NB4 (cell line): ENCODE data around the gene GLRX.

Experiments used
- MYC ChIP-seq: IDR thresholded peaks from 2 replicates; pipeline ENCODE4 v1.6.1; 2011; ENCODE audit warnings: low read depth, low read length
- POLR2A ChIP-seq: IDR thresholded peaks from 2 replicates; pipeline ENCODE4 v1.6.1; 2011; ENCODE audit warnings: mild to moderate bottlenecking; ENCODE audit not compliant: insufficient read length; ENCODE audit errors: extremely low read depth
- TF ChIP-seq, protein P1 (sequence below): IDR thresholded peaks from one replicate; pipeline ENCODE4 v1.5.1; 2012; ENCODE audit warnings: low read depth, low read length
- TF ChIP-seq, protein P2 (sequence below): IDR thresholded peaks from 2 replicates; pipeline ENCODE4 v1.6.1; 2011; ENCODE audit warnings: low read depth, low read length

DNA sequence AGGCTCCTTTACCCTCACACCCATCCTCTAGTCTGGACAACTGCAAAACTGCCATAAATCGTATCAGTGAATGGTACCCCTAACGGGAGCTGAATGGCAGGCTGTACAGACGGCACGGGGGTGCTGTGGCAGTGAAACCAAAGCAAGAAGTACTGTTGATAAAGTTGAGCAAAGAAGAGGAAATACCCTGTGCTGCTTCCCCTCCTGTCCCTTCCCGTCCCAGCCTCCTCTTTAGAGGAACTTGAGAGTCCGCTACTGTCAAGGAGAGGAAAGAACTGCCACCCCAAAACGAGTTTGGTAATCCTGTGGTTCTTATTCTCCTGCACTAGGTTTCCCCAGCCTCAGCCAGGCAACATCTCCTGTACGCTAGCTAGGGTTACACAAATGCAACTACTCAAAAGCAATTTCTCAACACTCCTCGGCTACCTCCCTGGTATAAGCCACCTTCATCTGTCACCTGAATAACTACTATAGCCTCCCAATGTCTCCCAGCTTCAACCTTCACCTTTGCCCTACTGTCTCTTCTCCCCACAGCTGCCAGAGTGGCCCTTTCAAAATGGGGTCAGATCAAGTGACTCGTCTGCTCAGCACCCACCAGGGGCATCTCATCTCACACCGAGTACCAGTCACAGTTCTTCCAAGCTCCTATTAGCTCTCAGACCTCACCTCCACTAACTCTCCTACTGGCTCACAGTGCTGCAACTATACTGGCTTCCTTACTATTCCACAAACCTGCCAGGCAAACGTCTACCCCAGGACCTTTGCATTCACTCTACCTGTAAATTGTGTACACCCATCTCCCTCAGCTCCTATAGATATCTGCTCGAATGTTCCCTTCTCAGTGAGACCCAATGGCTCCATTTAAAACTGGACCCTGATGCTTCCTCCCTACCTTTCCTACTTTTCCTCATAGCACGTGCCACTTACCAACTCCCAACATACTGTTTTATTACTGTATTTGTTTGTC lies 4.1 kb downstream of the GLRX start:
- TF ChIP-seq, protein P1, sequence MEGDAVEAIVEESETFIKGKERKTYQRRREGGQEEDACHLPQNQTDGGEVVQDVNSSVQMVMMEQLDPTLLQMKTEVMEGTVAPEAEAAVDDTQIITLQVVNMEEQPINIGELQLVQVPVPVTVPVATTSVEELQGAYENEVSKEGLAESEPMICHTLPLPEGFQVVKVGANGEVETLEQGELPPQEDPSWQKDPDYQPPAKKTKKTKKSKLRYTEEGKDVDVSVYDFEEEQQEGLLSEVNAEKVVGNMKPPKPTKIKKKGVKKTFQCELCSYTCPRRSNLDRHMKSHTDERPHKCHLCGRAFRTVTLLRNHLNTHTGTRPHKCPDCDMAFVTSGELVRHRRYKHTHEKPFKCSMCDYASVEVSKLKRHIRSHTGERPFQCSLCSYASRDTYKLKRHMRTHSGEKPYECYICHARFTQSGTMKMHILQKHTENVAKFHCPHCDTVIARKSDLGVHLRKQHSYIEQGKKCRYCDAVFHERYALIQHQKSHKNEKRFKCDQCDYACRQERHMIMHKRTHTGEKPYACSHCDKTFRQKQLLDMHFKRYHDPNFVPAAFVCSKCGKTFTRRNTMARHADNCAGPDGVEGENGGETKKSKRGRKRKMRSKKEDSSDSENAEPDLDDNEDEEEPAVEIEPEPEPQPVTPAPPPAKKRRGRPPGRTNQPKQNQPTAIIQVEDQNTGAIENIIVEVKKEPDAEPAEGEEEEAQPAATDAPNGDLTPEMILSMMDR: no peak
- no peak for TF ChIP-seq POLR2A
- TF ChIP-seq MYC: peak; percentile 75
- TF ChIP-seq, protein P2, sequence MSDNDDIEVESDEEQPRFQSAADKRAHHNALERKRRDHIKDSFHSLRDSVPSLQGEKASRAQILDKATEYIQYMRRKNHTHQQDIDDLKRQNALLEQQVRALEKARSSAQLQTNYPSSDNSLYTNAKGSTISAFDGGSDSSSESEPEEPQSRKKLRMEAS: peak; percentile 51; the same call in 1 of the 2 replicates
